Choroid plexus epithelial cell (primary cell): Measurements from ENCODE around the gene PRKAG1.

Source experiments
- DNase-seq: peaks from one replicate; pipeline ENCODE4 v3.0.0-alpha.2; 2010; ENCODE audit warnings: low read depth
- H3K4me3 ChIP-seq: 2 replicates; pipeline ENCODE4 v1.5.1; 2011; ENCODE audit warnings: low read depth, mild to moderate bottlenecking, control low read depth, low read length, moderate library complexity
- CTCF ChIP-seq: conservative IDR thresholded peaks from 2 replicates; pipeline ENCODE4 v1.5.1; 2011; ENCODE audit warnings: low read depth, mild to moderate bottlenecking, control low read depth, inconsistent platforms, low read length, moderate library complexity

PRKAG1 gene

GRCh38 chr12:48980953-48981756, 37.4 kb downstream of the PRKAG1 start:
- no peak overlapping the region for H3K4me3 ChIP-seq
- no peak for DNase-seq

GRCh38 chr12:48980389-48980952, 38.1 kb downstream of the PRKAG1 start:
- H3K4me3 ChIP-seq, result no peak overlapping the region
- no peak for DNase-seq
- no peak for TF ChIP-seq CTCF

More at GRCh38 chr12:48980953-48981756, 37.4 kb downstream of the PRKAG1 start:
- no peak for TF ChIP-seq CTCF

GRCh38 chr12:48979602-48980388, 38.8 kb downstream of the PRKAG1 start:
- H3K4me3 ChIP-seq, result no peak overlapping the region
- no peak for TF ChIP-seq CTCF
- DNase-seq, result no peak

- no peak for DNase-seq
- no peak for TF ChIP-seq CTCF
- no peak overlapping the region for H3K4me3 ChIP-seq
Measured at GRCh38 chr12:48978741-48979601, 39.6 kb downstream of the PRKAG1 start.

GRCh38 chr12:48978291-48978740, 40.3 kb downstream of the PRKAG1 start, which contains the start of gene WNT1:
WNT1 (plus strand) TSS chr12:48978322; CDS start chr12:48978651, 329 bp downstream.
- DNase-seq, result no peak
- TF ChIP-seq CTCF, result no peak

More at GRCh38 chr12:48978291-48978740, 40.3 kb downstream of the PRKAG1 start, which contains the start of gene WNT1:
- no peak within 1 kb of the TSS for H3K4me3 ChIP-seq
